Activated T-cell treated with anti-CD3 and anti-CD28 coated beads, Interleukin-2, amount 50 U/mL, for 4 hours (primary cell): ENCODE measurements around the gene SSR2. TPM values are rescaled to one million over a fixed set of nuclear protein-coding genes. Genes with fewer than 3 reads are reported as not detected.
"Not testable (repeated sequence)": the region's sequence is repeated elsewhere in the genome, so short reads cannot be mapped to it uniquely, and the experiment has no call there.

Experiments used
- ATAC-seq, 2 donors: fragments of 200-7000 bp; cut with Tn5 transposase; one replicate each; pipeline ENCODE4 v1.10.0; 2021
- DNase-seq: peaks from one replicate; pipeline ENCODE4 v3.0.0-alpha.2; 2020
- H3K27me3 Mint-ChIP-seq: one replicate; pipeline ENCODE4 v1.8.0; 2021; ENCODE audit warnings: low read depth, mixed read lengths
- H3K36me3 Mint-ChIP-seq: one replicate; pipeline ENCODE4 v1.8.0; 2022; ENCODE audit warnings: mixed read lengths; ENCODE audit not compliant: insufficient read depth
- H3K4me1 Mint-ChIP-seq: one replicate; pipeline ENCODE4 v1.8.0; 2021; ENCODE audit warnings: low read depth, mixed read lengths
- H3K4me3 Mint-ChIP-seq: one replicate; pipeline ENCODE4 v1.8.0; 2021; ENCODE audit warnings: mild to moderate bottlenecking, moderate library complexity, mixed read lengths
- H3K9me3 Mint-ChIP-seq: one replicate; pipeline ENCODE4 v1.8.0; 2021; ENCODE audit warnings: mixed read lengths
- total RNA-seq, 3 donors: library from RNA; stranded (reverse); gene quantifications; one replicate each; pipeline ENCODE4 v1.2.1, GENCODE V29; 2021

SSR2 gene
- total RNA-seq, 3 donors from 2014 or later: 167 to 183 (median 173) TPM

- no peaks in the 10 kb centered on the region for H3K27me3 Mint-ChIP-seq
- peaks cover 25% of the 10 kb centered on the region for H3K4me1 Mint-ChIP-seq
- ATAC-seq: peak; percentile 79 to 82
- DNase-seq: peak; percentile 94
- no peaks in the 10 kb centered on the region for H3K9me3 Mint-ChIP-seq
- H3K4me3 Mint-ChIP-seq: peak within 1 kb of the TSS; percentile 97
- H3K36me3 Mint-ChIP-seq: peaks cover 3% of the 10 kb centered on the region
These were observed 33.9 kb upstream of the SSR2 start, which contains the start of gene LAMTOR2 for GRCh38 chr1:156054500-156055280. Gene LAMTOR2 (plus strand): TSS chr1:156054782. CDS start chr1:156054890, 108 bp downstream.

- Mint-ChIP-seq H3K4me3 (peak within 1 kb of the TSS; percentile 97), H3K9me3 (no peaks in the 10 kb centered on the region), H3K27me3 (no peaks in the 10 kb centered on the region), H3K36me3 (peaks cover 7% of the 10 kb centered on the region), H3K4me1 (peaks cover 25% of the 10 kb centered on the region)
- DNase-seq (peak; percentile 83), ATAC-seq (peak; percentile 65 to 68)
These were observed 33.2 kb upstream of the SSR2 start, which contains the start of gene UBQLN4 for GRCh38 chr1:156053768-156054499. Gene UBQLN4 (minus strand): TSS chr1:156053798. CDS start chr1:156053701, 97 bp downstream.

- H3K4me1 Mint-ChIP-seq: peaks cover 25% of the 10 kb centered on the region
- DNase-seq: peak; percentile 67
These were observed 32.4 kb upstream of the SSR2 start for GRCh38 chr1:156052862-156053767.

GRCh38 chr1:156051011-156051725, 30.4 kb upstream of the SSR2 start:
- Mint-ChIP-seq H3K9me3 (no peaks in the 10 kb centered on the region), H3K36me3 (peaks cover 7% of the 10 kb centered on the region), H3K27me3 (no peaks in the 10 kb centered on the region), H3K4me3 (no peak overlapping the region), H3K4me1 (peaks cover 22% of the 10 kb centered on the region)
- no peak for ATAC-seq
- no peak for DNase-seq

More at GRCh38 chr1:156052862-156053767, 32.4 kb upstream of the SSR2 start:
- peak overlapping the region; percentile 91 for H3K4me3 Mint-ChIP-seq
- ATAC-seq: peak; percentile 41 to 45
- H3K9me3 Mint-ChIP-seq: no peaks in the 10 kb centered on the region
- no peaks in the 10 kb centered on the region for H3K27me3 Mint-ChIP-seq
- H3K36me3 Mint-ChIP-seq: peaks cover 7% of the 10 kb centered on the region

- H3K9me3 Mint-ChIP-seq: no peaks in the 10 kb centered on the region
- H3K4me1 Mint-ChIP-seq: peaks cover 19% of the 10 kb centered on the region
- no peak for DNase-seq
- no peak for ATAC-seq
- H3K27me3 Mint-ChIP-seq: no peaks in the 10 kb centered on the region
- H3K4me3 Mint-ChIP-seq: no peak overlapping the region
- peaks cover 8% of the 10 kb centered on the region for H3K36me3 Mint-ChIP-seq
These were observed 29.6 kb upstream of the SSR2 start for GRCh38 chr1:156050376-156050775.

- ATAC-seq: no peak
- Mint-ChIP-seq H3K4me1 (peaks cover 18% of the 10 kb centered on the region), H3K9me3 (no peaks in the 10 kb centered on the region), H3K27me3 (no peaks in the 10 kb centered on the region), H3K36me3 (peaks cover 14% of the 10 kb centered on the region), H3K4me3 (no peak overlapping the region)
- DNase-seq: no peak
These were observed 28.0 kb upstream of the SSR2 start for GRCh38 chr1:156048663-156049258.

GRCh38 chr1:156045076-156045475, 24.3 kb upstream of the SSR2 start:
- DNase-seq: no peak
- Mint-ChIP-seq H3K36me3 (peaks cover 34% of the 10 kb centered on the region), H3K4me1 (peaks cover 6% of the 10 kb centered on the region), H3K9me3 (no peaks in the 10 kb centered on the region), H3K27me3 (no peaks in the 10 kb centered on the region), H3K4me3 (no peak overlapping the region)
- ATAC-seq: no peak

- DNase-seq (no peak), ATAC-seq (no peak)
- peaks cover 6% of the 10 kb centered on the region for H3K4me1 Mint-ChIP-seq
- H3K27me3 Mint-ChIP-seq: no peaks in the 10 kb centered on the region
- H3K9me3 Mint-ChIP-seq: no peaks in the 10 kb centered on the region
- H3K36me3 Mint-ChIP-seq: peaks cover 27% of the 10 kb centered on the region
- H3K4me3 Mint-ChIP-seq: no peak overlapping the region
These were observed 22.1 kb upstream of the SSR2 start for GRCh38 chr1:156042828-156043227.

- H3K27me3 Mint-ChIP-seq, H3K9me3 Mint-ChIP-seq, H3K4me3 Mint-ChIP-seq, H3K4me1 Mint-ChIP-seq, ATAC-seq, DNase-seq, H3K36me3 Mint-ChIP-seq: not testable (repeated sequence)
These were observed 14.2 kb upstream of the SSR2 start for GRCh38 chr1:156034991-156035390.

GRCh38 chr1:156033011-156033410, 12.3 kb upstream of the SSR2 start:
- Mint-ChIP-seq H3K4me1 (no peaks in the 10 kb centered on the region), H3K9me3 (no peaks in the 10 kb centered on the region)
- ATAC-seq: no peak

GRCh38 chr1:156026588-156026987, 5.8 kb upstream of the SSR2 start:
- H3K27me3 Mint-ChIP-seq: peaks cover 3% of the 10 kb centered on the region
- DNase-seq: no peak
- no peak overlapping the region for H3K4me3 Mint-ChIP-seq

More at GRCh38 chr1:156033011-156033410, 12.3 kb upstream of the SSR2 start:
- no peak overlapping the region for H3K4me3 Mint-ChIP-seq
- H3K36me3 Mint-ChIP-seq: peaks cover 3% of the 10 kb centered on the region
- H3K27me3 Mint-ChIP-seq: no peaks in the 10 kb centered on the region
- DNase-seq: no peak

GRCh38 chr1:156025876-156026275, 5.1 kb upstream of the SSR2 start:
- no peaks in the 10 kb centered on the region for H3K36me3 Mint-ChIP-seq
- DNase-seq: peak; percentile 10
- H3K27me3 Mint-ChIP-seq: peaks cover 3% of the 10 kb centered on the region
- H3K4me3 Mint-ChIP-seq: no peak overlapping the region
- peak; percentile 67 to 72 for ATAC-seq
- no peaks in the 10 kb centered on the region for H3K9me3 Mint-ChIP-seq
- H3K4me1 Mint-ChIP-seq: peaks cover 4% of the 10 kb centered on the region

More at GRCh38 chr1:156026588-156026987, 5.8 kb upstream of the SSR2 start:
- Mint-ChIP-seq H3K4me1 (peaks cover 1% of the 10 kb centered on the region), H3K36me3 (no peaks in the 10 kb centered on the region), H3K9me3 (no peaks in the 10 kb centered on the region)
- ATAC-seq: peak in 1 of 2 donors; percentile 54

GRCh38 chr1:156024801-156025200, 4.0 kb upstream of the SSR2 start:
- DNase-seq (no peak), ATAC-seq (no peak)
- Mint-ChIP-seq H3K36me3 (peaks cover 1% of the 10 kb centered on the region), H3K9me3 (no peaks in the 10 kb centered on the region), H3K4me1 (peaks cover 13% of the 10 kb centered on the region), H3K4me3 (no peak overlapping the region), H3K27me3 (peaks cover 3% of the 10 kb centered on the region)
